Cortex of kidney (tissue), 1 donor: ENCODE data around the gene ANKS1B.
"Not testable (repeated sequence)": the region's sequence is repeated elsewhere in the genome, so short reads cannot be mapped to it uniquely, and the experiment has no call there.

Experiments used
- DNase-seq: peaks from one replicate; lab custom pipeline; 2025; lab: John Stamatoyannopoulos, UW

ANKS1B gene

GRCh38 chr12:99870085-99870484 is 114.7 kb downstream of the ANKS1B start:
- no peak for DNase-seq

DNA sequence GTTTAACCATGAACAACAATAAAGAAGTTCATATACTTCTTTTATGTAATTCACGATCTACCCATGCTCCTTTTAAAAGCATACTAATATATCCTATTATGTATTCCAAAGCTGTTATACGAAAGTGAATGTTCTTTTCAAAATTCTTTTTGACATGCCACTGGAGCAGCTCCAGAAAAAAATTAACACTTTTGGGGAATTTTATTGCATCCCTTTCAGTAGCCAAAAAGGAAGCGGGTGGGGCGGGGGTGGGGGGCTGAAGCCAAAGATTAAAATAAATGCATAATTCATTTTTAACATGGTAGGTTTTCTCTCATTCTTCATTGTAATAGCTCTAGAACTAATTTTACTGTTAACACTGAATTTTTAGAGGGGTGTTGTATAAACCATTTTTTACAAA is 123.0 kb downstream of the ANKS1B start:
- DNase-seq: no peak

DNA sequence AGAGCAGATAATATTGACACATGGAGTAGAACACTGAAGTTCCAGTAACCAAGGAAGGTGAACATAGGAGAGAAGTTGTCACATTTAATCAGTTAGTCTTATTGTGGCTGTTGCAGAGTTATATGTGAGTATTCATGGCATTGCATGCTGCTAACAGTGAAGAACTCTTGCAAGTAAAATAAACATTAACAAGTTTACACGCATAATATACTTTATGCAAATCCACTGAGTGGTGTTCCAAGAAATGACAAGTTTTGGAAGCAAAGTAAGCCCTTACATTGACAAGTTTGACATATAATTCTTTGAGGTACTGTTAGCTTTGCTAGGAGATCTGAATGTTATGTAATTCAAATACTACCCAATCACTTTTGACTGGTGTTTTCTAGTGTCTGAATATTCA is 125.6 kb downstream of the ANKS1B start:
- DNase-seq: no peak

DNA sequence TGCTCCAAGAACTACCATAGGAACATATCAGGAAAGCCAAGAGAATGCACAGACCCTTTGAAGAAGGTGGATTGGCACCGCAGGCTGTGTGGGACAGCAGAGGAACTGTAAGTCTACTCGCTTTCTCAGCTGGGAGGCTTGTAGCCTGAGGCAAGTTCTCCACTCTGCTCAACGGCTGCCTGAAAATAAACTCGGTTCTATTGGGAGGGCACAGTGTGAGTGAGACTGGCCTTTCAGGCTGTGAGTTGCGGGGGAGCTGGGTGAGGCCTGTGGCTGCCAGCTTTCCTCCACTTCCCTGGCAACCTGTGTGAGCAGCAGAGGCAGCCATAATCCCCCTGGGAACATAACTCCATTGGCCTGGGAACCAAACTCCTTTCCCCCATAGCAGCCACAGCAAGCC is 132.1 kb downstream of the ANKS1B start:
- DNase-seq: no peak

GRCh38 chr12:99847936-99848335 is 136.8 kb downstream of the ANKS1B start:
- no peak for DNase-seq

- no peak for DNase-seq
Measured at GRCh38 chr12:99834710-99835109, 150.0 kb downstream of the ANKS1B start.

- no peak for DNase-seq
Measured at GRCh38 chr12:99833397-99833796, 151.3 kb downstream of the ANKS1B start.

GRCh38 chr12:99824900-99825542 is 159.7 kb downstream of the ANKS1B start:
- DNase-seq: no peak

DNA sequence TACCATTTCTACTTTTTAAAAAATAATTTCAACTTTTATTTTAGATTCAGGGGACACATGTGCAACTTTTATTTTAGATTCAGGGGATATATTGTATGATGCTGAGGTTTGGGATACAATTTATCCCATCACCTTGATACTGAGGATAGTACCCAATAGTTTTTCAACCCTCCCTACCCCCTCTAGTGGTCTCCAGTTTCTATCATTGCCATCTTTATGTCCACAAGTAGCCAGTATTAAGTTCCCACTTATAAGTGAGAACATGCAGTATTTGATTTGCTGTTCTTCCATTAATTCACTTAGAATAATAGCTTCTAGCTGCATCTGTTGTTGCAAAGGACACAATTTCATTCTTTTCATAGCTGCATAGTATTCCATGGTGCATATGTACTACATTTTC is 162.5 kb downstream of the ANKS1B start:
- DNase-seq: no peak

DNA sequence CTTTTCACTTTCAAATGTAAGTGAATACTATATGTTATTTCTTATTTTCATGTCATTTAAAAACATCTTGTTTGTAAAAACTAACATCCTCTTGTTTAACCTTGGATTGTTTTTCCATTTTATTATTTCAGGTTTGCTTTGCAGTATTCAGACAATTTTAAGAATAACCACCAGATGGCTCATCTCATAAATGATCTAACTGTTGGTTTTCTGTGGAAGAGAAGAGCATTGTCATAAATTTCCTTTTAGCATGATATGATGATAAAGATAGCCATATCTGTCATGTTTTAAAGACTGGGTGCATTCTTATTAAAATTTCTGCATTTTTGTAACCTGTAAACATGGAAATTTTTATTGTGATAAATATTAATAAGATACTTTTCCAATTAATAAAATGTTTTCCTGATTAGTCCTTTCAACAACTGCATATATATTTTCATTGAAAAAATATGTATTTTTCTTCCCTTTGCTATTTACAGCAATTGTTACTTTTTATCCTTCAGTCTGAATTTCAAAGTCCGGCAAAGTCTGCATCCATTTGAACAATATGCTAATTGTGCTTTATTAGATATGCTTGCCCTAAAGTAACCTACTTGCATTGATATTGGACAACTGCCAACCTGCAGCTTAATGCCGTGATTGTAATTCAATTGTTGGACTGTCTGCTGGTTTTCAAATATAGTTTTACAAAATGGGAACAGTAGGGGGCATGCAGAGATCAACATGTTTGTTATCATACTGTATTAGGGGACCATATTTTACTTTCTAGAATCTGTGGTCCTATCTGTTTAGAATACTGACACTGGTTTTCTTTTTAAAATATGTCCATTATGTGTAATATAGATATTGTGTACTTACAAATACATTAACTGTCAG is 173.8 kb downstream of the ANKS1B start:
- no peak for DNase-seq

DNA sequence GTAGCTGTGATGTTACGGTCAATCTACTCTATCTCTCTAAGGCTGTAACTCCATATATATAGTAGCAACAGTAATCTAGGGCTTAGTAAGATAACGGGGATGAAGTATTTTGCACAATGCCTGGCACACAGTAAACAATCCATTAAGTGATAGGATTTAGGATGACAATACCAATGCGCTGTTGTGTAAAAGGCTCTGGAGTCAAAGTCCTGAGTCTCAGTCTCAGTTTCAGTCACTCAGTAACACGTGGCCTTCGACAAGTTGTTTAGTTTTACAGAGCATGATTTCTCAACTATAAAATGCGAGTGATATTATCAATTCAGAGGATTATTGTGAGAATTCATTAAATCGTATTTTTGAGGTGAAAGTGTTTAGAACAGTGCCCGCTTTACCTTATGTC is 174.8 kb downstream of the ANKS1B start:
- no peak for DNase-seq

DNA sequence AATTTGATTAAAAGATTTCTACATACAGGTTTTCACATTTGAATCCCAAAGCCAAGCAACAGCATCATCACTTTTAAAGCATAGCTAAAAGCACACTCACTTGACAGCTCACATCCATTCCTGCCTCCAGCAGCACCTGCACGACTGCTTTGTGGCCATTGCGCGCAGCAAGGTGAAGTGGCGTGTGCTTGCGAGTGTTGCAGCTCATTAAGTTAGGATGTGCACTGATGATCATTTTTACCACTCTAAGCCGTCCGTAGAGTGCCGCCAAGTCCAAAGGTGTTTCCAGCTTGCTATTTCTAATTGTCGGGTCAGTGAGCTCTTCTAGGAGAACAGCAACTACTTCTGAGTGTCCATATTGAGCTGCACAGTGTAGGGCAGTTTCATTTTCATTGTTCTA is 178.4 kb downstream of the ANKS1B start:
- DNase-seq: no peak

DNA sequence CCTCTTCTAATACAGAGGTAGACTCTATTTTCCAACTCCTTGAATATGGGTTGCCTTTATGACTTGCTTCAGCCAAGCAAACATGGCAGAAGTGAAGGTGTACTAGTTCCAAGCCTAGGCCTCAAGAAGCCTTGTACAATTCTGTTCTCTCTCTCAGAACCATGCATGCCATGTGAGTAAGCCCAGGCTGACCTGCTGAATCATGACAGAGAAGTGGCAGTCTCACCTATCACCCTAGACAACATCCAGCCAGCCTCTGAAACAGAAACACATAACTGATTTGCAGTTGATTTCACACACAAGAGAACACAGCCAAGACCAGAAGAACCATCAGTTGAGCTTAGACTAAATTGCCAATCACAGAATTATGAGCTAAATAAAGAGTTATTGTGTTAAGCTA is 180.0 kb downstream of the ANKS1B start:
- DNase-seq: no peak

DNA sequence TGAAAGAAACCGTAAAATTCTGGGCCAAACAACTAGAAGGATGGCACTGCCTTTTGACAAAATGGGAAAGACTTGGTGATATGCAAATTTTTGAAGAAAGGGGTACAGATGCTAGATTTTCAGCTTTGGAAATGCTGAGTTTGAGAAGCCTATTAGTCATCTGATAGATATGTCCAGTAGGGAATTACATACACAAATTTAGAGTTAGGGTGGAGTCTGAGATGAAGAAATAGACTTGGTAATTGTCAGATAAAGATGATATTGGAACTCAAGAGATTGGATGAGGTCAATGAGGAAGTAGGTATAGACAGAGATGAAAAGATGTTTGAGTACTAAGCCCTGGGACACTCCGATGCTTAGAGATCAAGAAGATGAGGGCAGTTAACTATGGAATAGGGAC is 184.1 kb downstream of the ANKS1B start:
- no peak for DNase-seq

DNA sequence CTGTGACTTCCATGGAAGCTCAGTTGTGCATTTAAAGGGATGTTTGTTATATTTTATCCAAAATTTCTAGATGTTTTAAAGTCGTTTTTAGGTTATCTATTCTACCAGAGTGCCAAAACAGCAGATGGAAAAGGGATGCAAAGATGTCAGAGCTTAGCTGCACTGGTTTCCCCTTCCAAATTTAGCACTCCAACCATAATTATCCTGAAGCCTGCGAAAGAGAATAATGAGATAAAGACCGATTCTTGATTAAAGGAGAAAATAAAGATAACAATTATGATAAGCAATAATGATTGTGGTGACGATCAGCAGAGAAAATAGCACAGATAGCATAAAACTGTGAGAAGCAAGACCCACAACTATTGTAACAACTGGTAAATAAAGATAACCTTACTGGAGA is 186.8 kb downstream of the ANKS1B start:
- DNase-seq: not testable (repeated sequence)

- no peak for DNase-seq
Measured at GRCh38 chr12:99783421-99783820, 201.3 kb downstream of the ANKS1B start.

- no peak for DNase-seq
Measured at GRCh38 chr12:99772274-99772673, 212.5 kb downstream of the ANKS1B start.

GRCh38 chr12:99771659-99772058 is 213.1 kb downstream of the ANKS1B start:
- no peak for DNase-seq

- DNase-seq: no peak
Measured at GRCh38 chr12:99769396-99769980, 215.2 kb downstream of the ANKS1B start.

DNA sequence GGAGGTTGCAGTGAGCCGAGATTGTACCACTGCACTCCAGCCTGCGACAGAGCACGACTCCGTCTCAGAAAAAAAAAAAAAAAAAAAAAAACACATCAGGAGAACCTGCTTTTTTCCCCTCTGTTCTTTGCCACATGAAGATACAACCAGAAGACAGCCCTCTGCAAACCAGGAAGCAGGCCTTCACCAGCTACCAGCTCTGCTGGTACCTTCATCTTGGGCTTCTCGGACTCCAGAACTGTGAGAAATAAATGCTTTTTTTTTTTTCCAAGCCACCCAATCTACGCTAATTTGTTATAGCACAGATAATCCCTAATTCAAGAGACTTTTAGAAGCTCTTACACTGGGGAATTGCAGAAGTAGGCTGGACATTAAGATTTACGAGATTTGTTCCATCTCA is 216.0 kb downstream of the ANKS1B start:
- no peak for DNase-seq

DNA sequence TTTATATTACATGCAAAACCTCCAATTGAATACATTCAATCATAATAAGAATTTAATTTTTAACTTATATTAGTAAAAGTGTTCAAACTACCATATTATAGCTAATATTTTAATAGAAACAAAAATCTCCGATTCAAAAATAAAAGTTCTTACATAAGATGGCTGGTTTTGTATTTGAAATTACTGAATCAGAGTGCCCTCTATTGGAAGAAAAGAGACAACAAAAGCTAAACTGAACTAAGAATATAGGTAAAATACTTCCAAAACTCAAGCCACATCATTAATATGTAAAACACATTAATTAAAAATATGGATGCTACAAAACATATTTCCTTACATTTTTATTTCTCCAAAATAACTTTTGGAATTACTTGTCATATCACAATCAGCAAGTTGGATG is 216.9 kb downstream of the ANKS1B start:
- DNase-seq: no peak

GRCh38 chr12:99766408-99766807 is 218.3 kb downstream of the ANKS1B start:
- no peak for DNase-seq

DNA sequence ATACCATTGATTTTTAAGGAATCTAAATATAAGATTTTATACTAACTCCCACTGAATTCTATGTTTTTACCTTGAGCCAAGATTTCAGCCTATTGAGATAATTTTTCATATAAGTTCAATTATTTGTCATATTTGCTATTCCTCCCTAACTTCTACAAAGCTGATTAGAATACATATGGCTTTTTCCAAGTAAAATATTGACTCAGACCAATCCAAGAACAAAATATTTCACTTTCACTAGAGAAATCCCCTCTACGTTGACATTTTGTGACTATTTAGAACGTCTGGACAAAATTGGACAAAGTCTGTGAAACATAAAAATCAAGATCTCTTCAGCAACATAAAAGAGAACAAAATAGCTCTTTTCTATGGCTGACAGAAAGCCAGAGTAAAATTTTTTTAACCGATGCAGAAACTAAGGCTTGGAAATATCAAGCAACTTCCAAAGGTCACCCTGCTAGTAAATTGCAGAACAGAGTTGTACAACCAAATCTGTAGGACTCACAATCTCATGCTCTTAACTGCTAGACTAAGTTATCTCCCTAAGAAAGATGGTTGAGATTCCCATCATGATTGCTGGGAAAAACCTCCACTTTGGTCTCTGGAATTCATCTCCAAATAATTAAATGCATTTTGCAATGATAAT is 219.1 kb downstream of the ANKS1B start:
- DNase-seq: no peak
